ENCODE data around the gene WNK3. TPM values are rescaled to one million over a fixed set of nuclear protein-coding genes. Genes with fewer than 3 reads are reported as not detected.
A peak's percentile ranks its signal among the peaks of the same experiment; 100 is the strongest.

WNK3 gene
- total and polyA plus RNA-seq, 12 donors, result 1.2 to 27.2 (median 11.2) TPM

GRCh38 chrX:54292755-54293154, 65.1 kb downstream of the WNK3 start:
- TF ChIP-seq POLR2A (IDR thresholded peaks at IDR 0.05) (no peak), CTCF (IDR thresholded peaks at IDR 0.05) (no peak)
- peak in 2 of 7 donors; percentile 2 to 21 for DNase-seq
- intact Hi-C loops (cut with DNase I), result no loop called here
- 52 to 60% (median 54%) methylated on average over 2 of the region's 2 CpGs for WGBS, 4 donors
- Histone ChIP-seq H3K27ac (no peak overlapping the region), H3K9me3 (replicated peaks in 1 of 3) (no peaks in the 10 kb centered on the region), H3K4me1 (replicated peaks in 1 of 2) (no peaks in the 10 kb centered on the region), H3K36me3 (replicated peaks in 1 of 2) (no peaks in the 10 kb centered on the region), H3K27me3 (peaks cover 6% of the 10 kb centered on the region), H3K4me3 (no peak overlapping the region)

- H3K4me3 ChIP-seq, result no peak overlapping the region
- H3K27me3 ChIP-seq, result peaks cover 4% of the 10 kb centered on the region
- no peak for DNase-seq
- no peaks in the 10 kb centered on the region for H3K9me3 ChIP-seq (replicated peaks in 1 of 3)
- no peak overlapping the region for H3K27ac ChIP-seq
- TF ChIP-seq POLR2A (IDR thresholded peaks at IDR 0.05) (no peak), CTCF (IDR thresholded peaks at IDR 0.05) (no peak)
- no peaks in the 10 kb centered on the region for H3K4me1 ChIP-seq (replicated peaks in 1 of 2)
- no peaks in the 10 kb centered on the region for H3K36me3 ChIP-seq (replicated peaks in 1 of 2)
- WGBS, 4 donors, result 73 to 90% (median 81%) methylated on average over 2 of the region's 2 CpGs
- intact Hi-C loops (cut with DNase I), result no loop called here
Measured at GRCh38 chrX:54291758-54292157, 66.1 kb downstream of the WNK3 start.

- no peak for DNase-seq
- Histone ChIP-seq H3K36me3 (replicated peaks in 1 of 2) (no peaks in the 10 kb centered on the region), H3K9me3 (replicated peaks in 1 of 3) (no peaks in the 10 kb centered on the region), H3K27me3 (no peaks in the 10 kb centered on the region), H3K4me1 (replicated peaks in 1 of 2) (no peaks in the 10 kb centered on the region), H3K4me3 (no peak overlapping the region), H3K27ac (no peak overlapping the region)
- intact Hi-C loops (cut with DNase I), result no loop called here
- no peak for TF ChIP-seq POLR2A (IDR thresholded peaks at IDR 0.05)
- no peak for TF ChIP-seq CTCF (IDR thresholded peaks at IDR 0.05)
- 46 to 75% (median 49%) methylated on average over 1 to 2 of the region's 2 CpGs for WGBS, 4 donors
Measured at GRCh38 chrX:54288968-54289367, 68.9 kb downstream of the WNK3 start.

GRCh38 chrX:54288277-54288676, 69.6 kb downstream of the WNK3 start:
- no peaks in the 10 kb centered on the region for H3K27me3 ChIP-seq
- H3K4me3 ChIP-seq, result no peak overlapping the region
- no peaks in the 10 kb centered on the region for H3K36me3 ChIP-seq (replicated peaks in 1 of 2)
- H3K9me3 ChIP-seq (replicated peaks in 1 of 3), result no peaks in the 10 kb centered on the region
- intact Hi-C loops (cut with DNase I), result no loop called here
- H3K4me1 ChIP-seq (replicated peaks in 1 of 2), result no peaks in the 10 kb centered on the region
- no peak for DNase-seq
- no peak for TF ChIP-seq POLR2A (IDR thresholded peaks at IDR 0.05)
- TF ChIP-seq CTCF (IDR thresholded peaks at IDR 0.05), result no peak
- H3K27ac ChIP-seq, result no peak overlapping the region

Measured in adrenal gland (tissue), 12 donors.